Daoy (cell line): ENCODE data around the gene LHX3. TPM values are rescaled to one million over a fixed set of nuclear protein-coding genes. Genes with fewer than 3 reads are reported as not detected.

Source experiments
- DNase-seq: peaks from one replicate; pipeline ENCODE4 v3.0.0-alpha.2; 2015; ENCODE audit warnings: low read depth
- total RNA-seq: library from RNA; depleted of rRNA; stranded (reverse); fragments of >200 nt; shearing (Covaris generic); gene quantifications from 2 replicates; pipeline ENCODE4 v1.2.3, GENCODE V29; 2014; rRNA removed

Gene LHX3
- not detected in 2 replicates for total RNA-seq

- peak; percentile 58 for DNase-seq
Measured at GRCh38 chr9:136204838-136205706, at the start of gene LHX3. Gene LHX3 (minus strand): TSS chr9:136205128. CDS start chr9:136205012, 116 bp downstream.

- DNase-seq = no peak
Measured at GRCh38 chr9:136253246-136254130, 48.6 kb upstream of the LHX3 start.

DNA sequence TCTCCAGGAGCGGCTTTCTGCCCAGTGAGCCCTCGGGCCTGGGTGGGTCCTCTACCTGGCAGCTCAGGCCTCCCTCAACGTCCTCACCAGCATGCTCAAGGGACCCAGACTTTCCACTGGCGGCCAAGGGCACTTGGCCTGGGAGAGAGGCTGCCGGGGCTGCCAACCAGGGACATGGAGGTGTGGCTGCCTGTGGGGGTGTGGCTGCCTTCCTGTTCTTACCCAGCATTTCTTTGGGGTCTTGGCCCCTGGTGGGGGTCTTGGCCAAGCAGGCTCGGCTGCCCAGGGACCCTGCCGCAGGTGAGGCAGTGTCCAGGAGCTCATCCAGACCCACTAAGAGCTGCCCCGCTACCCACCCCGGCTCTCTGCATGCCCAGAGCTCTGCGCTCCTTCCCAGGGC, 47.9 kb upstream of the LHX3 start:
- no peak for DNase-seq

- no peak for DNase-seq
Measured at GRCh38 chr9:136252281-136252680, 47.4 kb upstream of the LHX3 start.

- DNase-seq = no peak
Measured at GRCh38 chr9:136251264-136252115, 46.6 kb upstream of the LHX3 start.

GRCh38 chr9:136250676-136251075, 45.7 kb upstream of the LHX3 start:
- DNase-seq = no peak

GRCh38 chr9:136249877-136250559, 45.1 kb upstream of the LHX3 start:
- no peak for DNase-seq

DNA sequence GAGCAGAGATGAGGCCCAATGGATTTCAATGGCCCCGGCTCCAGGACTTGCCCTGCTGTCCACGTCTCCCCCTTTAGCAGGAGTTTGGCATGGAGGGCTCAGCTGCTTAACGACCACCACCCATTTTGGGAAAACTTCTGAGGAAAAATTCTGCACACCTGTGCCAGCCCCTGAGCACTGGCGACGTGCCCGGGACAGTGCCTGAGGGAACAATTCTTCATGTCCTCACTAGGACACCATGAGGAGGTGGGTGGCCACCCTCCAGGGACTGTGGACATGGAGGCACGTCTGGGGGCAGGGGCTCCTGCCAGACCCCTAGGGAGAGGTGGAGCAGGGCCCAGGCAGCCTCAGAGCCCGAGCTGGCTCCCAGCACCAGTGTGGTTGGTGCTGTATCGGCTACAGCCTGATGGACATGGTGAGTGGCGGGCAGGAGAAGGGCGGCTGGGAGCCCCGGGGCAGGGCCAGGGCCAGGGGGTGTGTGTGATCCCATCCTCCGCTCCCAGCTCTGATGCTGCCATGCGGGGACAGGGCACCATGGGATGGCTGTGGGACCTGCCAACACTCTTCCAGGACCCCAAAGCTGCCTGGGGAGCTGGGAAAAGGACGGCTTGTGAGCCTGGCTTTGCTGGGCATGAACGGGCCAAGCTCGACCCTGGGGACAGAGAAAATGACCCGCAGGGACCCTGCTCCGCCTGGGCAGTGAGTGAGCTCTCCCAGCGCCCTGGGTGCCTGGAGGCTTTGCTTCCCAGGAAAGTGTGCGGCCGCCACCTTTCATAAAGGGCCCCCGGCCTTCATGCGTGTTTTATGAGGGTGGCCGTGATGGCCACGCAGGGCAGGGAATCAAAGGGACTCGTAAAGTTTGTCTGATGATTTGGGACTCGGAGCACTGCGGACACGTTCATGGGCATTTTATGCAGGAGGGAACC, 44.3 kb upstream of the LHX3 start:
- DNase-seq = no peak

DNA sequence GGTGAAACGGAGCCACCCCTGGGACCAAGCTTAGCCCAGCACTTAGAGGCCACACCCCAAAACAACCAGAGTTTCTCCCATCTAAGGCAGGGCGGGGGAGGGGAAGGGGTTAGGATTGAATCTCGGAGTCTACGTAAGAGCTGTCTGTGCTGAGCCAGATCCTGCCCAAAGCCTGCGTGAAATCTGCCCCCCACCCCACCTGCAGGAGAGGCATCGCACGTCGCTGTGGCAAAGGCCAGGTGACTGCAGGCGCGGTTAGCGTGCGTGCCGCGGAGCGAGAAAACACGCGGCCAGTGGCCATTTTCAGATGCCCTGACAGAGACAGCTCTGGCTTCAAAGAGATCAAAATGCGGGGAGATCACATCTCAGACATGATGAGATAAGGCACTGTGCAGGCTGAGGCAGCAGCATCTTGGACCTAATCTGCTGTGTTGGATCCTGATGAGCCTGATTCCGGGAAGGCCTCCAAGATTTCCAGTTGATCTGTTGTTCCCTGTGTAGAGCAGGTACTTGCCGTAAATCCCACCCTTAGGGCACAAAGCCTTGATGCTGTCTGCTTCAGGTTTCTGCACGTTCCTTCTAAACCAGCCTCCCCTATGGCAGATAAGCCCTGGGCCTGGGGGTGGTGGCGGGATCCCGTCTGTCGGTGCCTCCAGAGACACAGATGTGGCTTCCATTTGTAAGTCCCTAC, 43.2 kb upstream of the LHX3 start:
- DNase-seq = no peak

GRCh38 chr9:136247551-136247916, 42.6 kb upstream of the LHX3 start:
- DNase-seq = no peak

DNA sequence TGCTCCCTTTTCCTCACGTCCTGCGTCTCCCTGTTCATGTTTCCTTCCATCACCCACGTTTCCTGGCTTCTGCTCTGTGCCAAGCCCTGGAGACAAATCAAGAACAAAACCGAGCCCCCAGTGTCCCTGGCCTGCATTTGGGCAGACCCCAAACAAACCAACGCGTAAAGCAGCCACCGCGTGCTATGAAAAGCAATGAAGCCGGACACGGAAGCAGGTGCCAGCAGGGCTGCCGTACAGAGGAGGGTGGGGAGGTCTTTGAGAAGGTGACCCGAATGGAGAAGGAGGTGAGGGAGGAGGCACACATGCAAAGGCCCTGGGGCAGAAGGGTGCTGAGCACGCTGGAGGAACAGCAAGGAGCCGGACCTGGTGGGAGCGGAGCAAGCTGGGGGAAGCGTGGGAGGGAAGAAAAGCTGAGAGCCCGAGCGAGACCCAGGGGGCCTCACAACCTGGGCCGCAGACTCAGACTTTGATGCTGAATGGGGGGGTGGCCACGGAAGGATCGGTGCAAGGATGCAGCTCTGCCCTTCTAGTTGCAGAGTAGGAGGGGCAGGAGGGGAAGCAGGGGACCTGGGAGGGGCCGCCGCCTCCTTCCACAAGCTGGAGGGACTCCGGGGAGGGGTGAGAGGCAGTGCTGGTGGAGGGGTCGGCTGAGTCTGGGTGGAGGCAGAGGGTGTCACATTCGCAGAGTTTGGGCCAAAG, 42.1 kb upstream of the LHX3 start:
- no peak for DNase-seq

GRCh38 chr9:136245219-136246150, 40.6 kb upstream of the LHX3 start, which contains the start of gene QSOX2:
Gene QSOX2 (minus strand): TSS chr9:136245812. CDS start chr9:136245803, 9 bp downstream.
- DNase-seq = peak; percentile 90

DNA sequence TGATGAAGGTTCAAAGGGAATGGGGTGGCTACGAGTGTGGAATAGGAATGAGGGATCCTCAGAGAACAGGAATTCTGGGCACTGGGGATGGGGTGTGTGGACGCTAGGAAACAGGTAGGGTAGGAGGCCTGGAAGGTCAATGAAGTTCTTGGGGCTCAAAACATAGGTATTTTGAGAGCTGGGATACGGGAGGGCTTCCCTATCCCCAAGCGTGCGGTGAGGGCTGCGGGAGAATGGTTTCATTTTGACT, 40.0 kb upstream of the LHX3 start:
- no peak for DNase-seq

GRCh38 chr9:136244122-136244968, 39.4 kb upstream of the LHX3 start:
- peak; percentile 53 for DNase-seq

- DNase-seq = no peak
Measured at GRCh38 chr9:136243631-136244030, 38.7 kb upstream of the LHX3 start.

DNA sequence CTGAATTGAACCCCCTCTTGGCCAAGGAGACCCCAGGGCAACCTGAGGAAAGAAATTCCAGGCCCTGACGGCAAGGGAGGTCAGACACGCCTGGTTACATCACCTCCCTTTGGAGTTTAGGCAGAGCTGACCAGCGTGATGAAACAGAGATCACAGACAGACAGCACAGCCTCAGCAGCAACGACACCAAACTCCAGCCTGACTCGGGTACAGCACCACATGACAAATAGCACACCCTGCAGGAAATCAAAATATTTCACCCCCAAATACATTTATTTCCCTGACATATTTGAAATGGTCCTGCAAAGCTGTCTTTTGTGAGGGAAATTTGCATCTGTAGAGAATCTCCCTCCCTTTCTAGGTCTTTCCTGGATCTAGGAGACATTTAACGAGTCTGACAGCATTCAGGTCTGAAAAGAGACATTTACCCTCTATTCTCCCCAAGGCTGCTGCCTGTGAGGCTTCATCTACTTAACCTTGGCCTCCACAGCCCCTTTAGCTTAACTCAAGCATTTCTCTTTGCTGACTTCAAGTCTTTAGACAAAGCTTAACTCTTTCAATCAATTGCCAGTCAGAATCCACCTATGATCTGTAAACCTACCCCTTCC, 38.1 kb upstream of the LHX3 start:
- no peak for DNase-seq
